Measurements from ENCODE around the gene KCNQ1. TPM values are rescaled to one million over a fixed set of nuclear protein-coding genes. Genes with fewer than 3 reads are reported as not detected.

KCNQ1 gene
- total RNA-seq, 4 donors from 2014 or later: 0.89 to 2.2 (median 1.3) TPM

GRCh38 chr11:2684581-2684980 lies 239.8 kb downstream of the KCNQ1 start:
- WGBS: 100% methylated on average over 1 of the region's 1 CpG
- TF ChIP-seq POLR2AphosphoS5 (IDR thresholded peaks at IDR 0.05): no peak
- TF ChIP-seq CTCF (IDR thresholded peaks at IDR 0.05): no peak
- TF ChIP-seq POLR2A (IDR thresholded peaks at IDR 0.05): no peak
- TF ChIP-seq EP300 (IDR thresholded peaks at IDR 0.05): no peak
- Histone ChIP-seq H3K9me3 (no peaks in the 10 kb centered on the region), H3K27ac (no peak overlapping the region), H3K27me3 (no peaks in the 10 kb centered on the region), H3K4me3 (no peak overlapping the region), H3K4me1 (peaks cover 8% of the 10 kb centered on the region), H3K36me3 (peaks cover 3% of the 10 kb centered on the region)
- peak; percentile 14 to 50 for DNase-seq (ENCODE audit: low spot score in 2 of 2)

GRCh38 chr11:2685051-2685450 lies 240.2 kb downstream of the KCNQ1 start:
- no peak overlapping the region for H3K27ac ChIP-seq
- H3K36me3 ChIP-seq: peaks cover 3% of the 10 kb centered on the region
- peak; percentile 21 to 54 for DNase-seq (ENCODE audit: low spot score in 2 of 2)
- no peaks in the 10 kb centered on the region for H3K9me3 ChIP-seq
- TF ChIP-seq POLR2AphosphoS5 (IDR thresholded peaks at IDR 0.05): no peak
- no peak for TF ChIP-seq CTCF (IDR thresholded peaks at IDR 0.05)
- TF ChIP-seq POLR2A (IDR thresholded peaks at IDR 0.05): no peak
- no peak for TF ChIP-seq EP300 (IDR thresholded peaks at IDR 0.05)
- H3K27me3 ChIP-seq: no peaks in the 10 kb centered on the region
- WGBS: 71% methylated on average over 1 of the region's 6 CpGs
- H3K4me3 ChIP-seq: no peak overlapping the region
- H3K4me1 ChIP-seq: peaks cover 8% of the 10 kb centered on the region

GRCh38 chr11:2685566-2686359 lies 241.0 kb downstream of the KCNQ1 start:
- TF ChIP-seq EP300 (IDR thresholded peaks at IDR 0.05) (no peak), POLR2A (IDR thresholded peaks at IDR 0.05) (no peak), CTCF (IDR thresholded peaks at IDR 0.05) (no peak), POLR2AphosphoS5 (IDR thresholded peaks at IDR 0.05) (no peak)
- DNase-seq (ENCODE audit: low spot score in 2 of 2): peak; percentile 44 to 68

GRCh38 chr11:2686360-2687222 lies 241.8 kb downstream of the KCNQ1 start:
- Histone ChIP-seq H3K4me3 (no peak overlapping the region), H3K27ac (no peak overlapping the region), H3K36me3 (peaks cover 3% of the 10 kb centered on the region), H3K4me1 (peaks cover 8% of the 10 kb centered on the region), H3K9me3 (no peaks in the 10 kb centered on the region), H3K27me3 (no peaks in the 10 kb centered on the region)
- peak; percentile 36 to 65 for DNase-seq (ENCODE audit: low spot score in 2 of 2)
- TF ChIP-seq EP300 (IDR thresholded peaks at IDR 0.05): no peak
- no peak for TF ChIP-seq POLR2AphosphoS5 (IDR thresholded peaks at IDR 0.05)
- TF ChIP-seq CTCF (IDR thresholded peaks at IDR 0.05): no peak
- no peak for TF ChIP-seq POLR2A (IDR thresholded peaks at IDR 0.05)
- WGBS: 99% methylated on average over 6 of the region's 7 CpGs

More at GRCh38 chr11:2685566-2686359, 241.0 kb downstream of the KCNQ1 start:
- 93% methylated on average over 13 of the region's 13 CpGs for WGBS
- Histone ChIP-seq H3K27me3 (no peaks in the 10 kb centered on the region), H3K4me3 (no peak overlapping the region), H3K9me3 (no peaks in the 10 kb centered on the region), H3K27ac (no peak overlapping the region), H3K4me1 (peaks cover 8% of the 10 kb centered on the region), H3K36me3 (peaks cover 3% of the 10 kb centered on the region)

- peak; percentile 23 to 34 for DNase-seq (ENCODE audit: low spot score in 2 of 2)
- TF ChIP-seq CTCF (IDR thresholded peaks at IDR 0.05) (no peak), POLR2AphosphoS5 (IDR thresholded peaks at IDR 0.05) (no peak), POLR2A (IDR thresholded peaks at IDR 0.05) (no peak), EP300 (IDR thresholded peaks at IDR 0.05) (no peak)
- peaks cover 3% of the 10 kb centered on the region for H3K36me3 ChIP-seq
- H3K4me3 ChIP-seq: no peak overlapping the region
- peaks cover 8% of the 10 kb centered on the region for H3K4me1 ChIP-seq
- WGBS: 33% methylated on average over 1 of the region's 1 CpG
- no peaks in the 10 kb centered on the region for H3K9me3 ChIP-seq
- H3K27ac ChIP-seq: no peak overlapping the region
- no peaks in the 10 kb centered on the region for H3K27me3 ChIP-seq
Observed at GRCh38 chr11:2687223-2687530, 242.4 kb downstream of the KCNQ1 start.
